Activated CD4-positive, alpha-beta T cell treated with anti-CD3 and anti-CD28 coated beads, Interleukin-2, amount 10 ng/mL, durations not matched to agents 7 days and 5 days (primary cell): ENCODE results near the gene CLDN15. TPM values are rescaled to one million over a fixed set of nuclear protein-coding genes. Genes with fewer than 3 reads are reported as not detected.
"Not testable (repeated sequence)": the region's sequence is repeated elsewhere in the genome, so short reads cannot be mapped to it uniquely, and the experiment has no call there.

Experiments
- CTCF ChIA-PET: fragments of 350-600 bp; sonication (Branson Sonifier 250); formaldehyde crosslinking; loops from one replicate; lab custom pipeline; 2021; ENCODE audit warnings: antibody characterized with exemption; lab: Charles Lee
- POLR2A ChIA-PET: fragments of 350-600 bp; sonication (Branson Sonifier 250); formaldehyde crosslinking; loops from one replicate; lab custom pipeline; 2021; ENCODE audit warnings: antibody characterized with exemption; lab: Charles Lee
- DNase-seq: peaks from one replicate; pipeline ENCODE4 v3.0.0-alpha.2; 2020
- H3K27ac Mint-ChIP-seq: one replicate; pipeline ENCODE4 v1.8.0; 2021; ENCODE audit warnings: mild to moderate bottlenecking, moderate library complexity, mixed read lengths
- H3K27me3 Mint-ChIP-seq: one replicate; pipeline ENCODE4 v1.8.0; 2021; ENCODE audit warnings: mixed read lengths
- H3K36me3 Mint-ChIP-seq: one replicate; pipeline ENCODE4 v1.8.0; 2021; ENCODE audit warnings: low read depth, mixed read lengths
- H3K4me1 Mint-ChIP-seq: one replicate; pipeline ENCODE4 v1.8.0; 2021; ENCODE audit warnings: mixed read lengths
- H3K4me3 Mint-ChIP-seq: one replicate; pipeline ENCODE4 v1.8.0; 2021; ENCODE audit warnings: mild to moderate bottlenecking, moderate library complexity, mixed read lengths
- H3K9me3 Mint-ChIP-seq: one replicate; pipeline ENCODE4 v1.8.0; 2021; ENCODE audit warnings: mixed read lengths
- total RNA-seq, 2 experiments: library from RNA; stranded (reverse); gene quantifications; one replicate each; pipeline ENCODE4 v1.2.3, GENCODE V29; 2021

CLDN15 gene
- total RNA-seq, 2 experiments from 2014 or later, result 24.2 to 24.3 TPM

DNA sequence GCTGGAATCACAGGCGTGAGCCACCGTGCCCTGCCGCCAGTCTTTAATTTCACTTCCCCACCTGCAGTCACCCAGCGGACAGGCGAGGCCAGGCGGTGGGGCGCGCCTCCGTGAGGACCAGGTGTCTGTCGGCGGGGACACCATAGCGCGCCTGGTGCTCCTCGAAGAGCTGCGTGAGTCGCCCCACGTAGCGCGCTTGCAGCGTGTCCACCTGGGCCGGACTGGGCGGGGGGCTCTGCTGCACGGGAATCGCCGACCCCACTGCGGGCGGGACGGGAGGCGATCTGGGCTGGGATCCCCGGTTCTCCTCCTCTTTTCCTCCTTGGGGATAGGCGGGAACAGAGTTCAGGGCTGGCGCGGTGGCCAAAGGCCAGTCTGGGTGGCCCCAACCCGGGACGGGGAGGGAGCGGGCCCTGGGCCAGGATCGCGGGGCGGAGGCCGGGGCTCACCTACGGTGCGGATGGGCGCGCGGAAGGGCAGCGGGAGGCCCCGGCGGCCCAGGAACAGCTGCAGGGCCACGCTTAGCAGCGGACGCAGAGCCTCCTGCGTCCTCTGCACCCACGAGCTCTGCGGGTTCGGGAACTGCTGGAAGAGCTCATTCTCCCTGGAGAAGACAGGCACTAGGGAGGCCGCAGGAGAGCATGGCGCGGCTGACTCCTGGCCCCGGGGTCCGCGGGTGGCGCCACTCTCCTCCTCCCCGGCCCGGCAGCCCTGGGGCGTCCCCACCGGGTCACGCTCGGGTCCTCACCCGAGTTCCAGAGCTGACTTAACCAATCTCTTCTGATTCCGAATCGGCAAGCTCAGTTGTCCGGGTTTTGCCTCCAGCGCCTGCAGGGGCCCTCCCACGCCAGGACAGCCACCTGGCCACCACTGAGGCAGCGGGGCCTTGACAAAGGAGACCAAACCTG, 35.7 kb downstream of the CLDN15 start:
- Mint-ChIP-seq H3K9me3 (no peaks in the 10 kb centered on the region), H3K36me3 (peaks cover 2% of the 10 kb centered on the region), H3K4me3 (no peak overlapping the region), H3K27ac (no peak overlapping the region), H3K27me3 (peaks cover 34% of the 10 kb centered on the region), H3K4me1 (peaks cover 11% of the 10 kb centered on the region)
- ChIA-PET POLR2A (no interaction called here), CTCF (interaction anchor here (0.7 to 3.4 kb wide), 2 partner anchors 10 to 58 kb away, joined by 4 to 14 read pairs; no protein-coding TSS in a partner anchor)
- DNase-seq, result no peak

DNA sequence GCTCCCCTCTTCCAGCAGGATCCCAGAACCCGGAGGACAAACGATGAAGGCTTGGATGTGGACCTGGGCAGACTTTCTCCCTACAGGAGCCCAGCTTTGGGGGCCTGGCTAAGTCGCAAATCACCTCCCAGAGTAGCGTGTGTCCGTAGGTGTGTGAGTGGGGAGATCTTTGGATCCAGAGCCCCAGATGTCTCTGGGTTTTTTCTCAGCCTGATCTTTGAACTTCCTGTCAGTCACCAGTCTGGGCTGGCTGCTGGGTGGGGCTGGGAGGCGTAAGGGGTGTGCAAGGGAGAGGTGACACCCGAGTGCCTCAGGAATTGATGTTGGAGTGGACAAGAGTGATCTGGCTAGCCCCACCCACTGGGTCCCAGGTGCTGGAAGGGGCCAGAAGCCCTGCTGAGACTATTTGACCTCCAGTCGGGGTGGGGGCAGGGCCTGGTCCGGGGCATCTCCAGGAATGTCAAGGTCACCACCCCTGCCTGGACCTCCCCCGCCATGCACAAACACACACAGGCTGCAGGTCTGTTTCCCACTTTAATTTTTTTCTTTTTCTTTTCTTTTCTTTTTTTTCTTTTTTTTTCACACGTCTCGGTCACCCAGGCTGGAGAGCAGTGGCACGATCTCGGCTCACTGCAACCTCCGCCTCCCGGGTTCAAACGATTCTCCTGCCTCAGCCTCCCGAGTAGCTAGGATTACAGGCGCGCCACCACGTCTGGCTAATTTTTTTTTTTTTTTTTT, 36.6 kb downstream of the CLDN15 start, which contains the start of gene MOGAT3:
Gene MOGAT3, minus strand, starts transcription at position 175 of the 738 bp plus-strand sequence. CDS start 182 bp downstream, outside the sequence.
- ChIA-PET CTCF (interaction anchor here (0.6 to 1.5 kb wide), 5 partner anchors 9 to 83 kb away, joined by 3 to 7 read pairs (median 4); partner anchors contain the start of gene FIS1), POLR2A (no interaction called here)
- DNase-seq, result no peak
- no peaks in the 10 kb centered on the region for H3K36me3 Mint-ChIP-seq
- no peaks in the 10 kb centered on the region for H3K9me3 Mint-ChIP-seq
- peaks cover 34% of the 10 kb centered on the region for H3K27me3 Mint-ChIP-seq
- no peak within 1 kb of the TSS for H3K4me3 Mint-ChIP-seq
- H3K27ac Mint-ChIP-seq, result peak within 1 kb of the TSS; percentile 36
- H3K4me1 Mint-ChIP-seq, result peaks cover 11% of the 10 kb centered on the region

DNA sequence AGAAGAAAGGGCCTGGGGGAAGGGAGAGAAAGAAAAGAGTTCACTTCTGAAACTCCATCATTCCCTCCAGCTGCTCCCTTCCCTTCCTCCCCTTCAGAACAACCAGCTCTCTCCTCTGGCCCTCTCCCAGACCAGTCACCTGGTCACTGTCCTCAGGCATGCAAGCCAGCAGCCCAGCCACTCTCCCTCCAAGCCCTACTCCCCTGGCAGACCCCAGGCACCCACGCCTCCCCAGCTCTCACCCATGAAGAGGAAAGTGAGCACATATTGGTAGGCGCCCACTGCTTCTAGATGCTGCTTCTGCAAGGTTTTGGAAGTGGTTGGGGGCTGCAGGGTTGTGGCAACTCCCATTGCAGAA, 37.1 kb downstream of the CLDN15 start:
- Mint-ChIP-seq H3K27me3 (peaks cover 34% of the 10 kb centered on the region), H3K4me3 (no peak overlapping the region), H3K9me3 (no peaks in the 10 kb centered on the region), H3K36me3 (no peaks in the 10 kb centered on the region), H3K27ac (no peak overlapping the region), H3K4me1 (peaks cover 11% of the 10 kb centered on the region)
- CTCF ChIA-PET, result interaction anchor here (1.0 to 1.5 kb wide), 4 partner anchors 8 to 57 kb away, joined by 3 to 7 read pairs (median 4); partner anchors contain the start of gene FIS1
- POLR2A ChIA-PET, result no interaction called here
- no peak for DNase-seq

DNA sequence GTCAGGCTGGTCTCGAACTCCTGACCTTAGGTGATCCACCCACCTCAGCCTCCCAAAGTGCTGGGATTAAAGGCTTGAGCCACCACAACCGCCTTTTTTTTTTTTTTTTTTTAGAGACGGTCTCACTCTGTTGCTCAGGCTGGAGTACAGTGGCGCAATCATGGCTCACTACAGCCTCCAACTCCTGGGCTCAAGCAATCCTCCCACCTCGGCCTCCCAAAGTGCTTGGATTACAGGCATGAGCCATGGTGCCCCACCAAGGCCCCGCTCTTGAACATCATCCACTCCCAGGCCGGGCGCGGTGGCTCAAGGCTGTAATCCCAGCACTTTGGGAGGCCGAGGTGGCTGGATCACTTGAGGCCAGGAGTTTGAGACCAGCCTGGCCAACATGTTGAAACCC, 38.1 kb downstream of the CLDN15 start:
- CTCF ChIA-PET, result interaction anchor here (0.7 to 1.5 kb wide), 5 partner anchors 7 to 838 kb away, joined by 3 to 7 read pairs (median 4); partner anchors contain the start of gene FIS1
- POLR2A ChIA-PET, result not testable (repeated sequence)

DNA sequence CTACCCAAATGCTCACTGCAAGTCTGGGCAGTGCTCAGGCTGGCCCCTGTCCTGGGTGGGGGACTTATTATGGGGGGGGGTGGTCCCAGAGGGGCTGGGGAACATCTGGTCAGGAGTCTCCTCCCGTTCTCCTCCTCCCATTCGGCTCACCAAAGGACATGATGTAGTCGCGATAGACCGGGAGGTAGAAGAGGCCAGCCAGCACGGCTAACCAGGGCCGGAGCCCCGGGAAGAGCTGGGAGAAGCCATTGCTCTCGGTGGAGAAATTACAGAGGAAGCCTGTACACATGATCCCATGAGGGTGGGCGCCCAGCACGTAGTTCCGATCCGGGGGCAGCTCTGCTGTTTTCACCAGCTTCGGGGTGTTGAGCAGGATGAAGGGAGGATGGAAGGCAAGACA, 39.1 kb downstream of the CLDN15 start:
- peaks cover 8% of the 10 kb centered on the region for H3K4me1 Mint-ChIP-seq
- H3K36me3 Mint-ChIP-seq, result no peaks in the 10 kb centered on the region
- ChIA-PET POLR2A (interaction anchor here (0.6 kb wide), 1 partner anchor 329 kb away, joined by 5 read pairs; no protein-coding TSS in a partner anchor), CTCF (no interaction called here)
- H3K27ac Mint-ChIP-seq, result no peak overlapping the region
- no peak overlapping the region for H3K4me3 Mint-ChIP-seq
- peaks cover 37% of the 10 kb centered on the region for H3K27me3 Mint-ChIP-seq
- H3K9me3 Mint-ChIP-seq, result no peaks in the 10 kb centered on the region
- no peak for DNase-seq

More for the DNA sequence above, 38.1 kb downstream of the CLDN15 start:
- not testable (repeated sequence) for H3K27ac Mint-ChIP-seq, DNase-seq, H3K9me3 Mint-ChIP-seq, H3K4me3 Mint-ChIP-seq, H3K36me3 Mint-ChIP-seq
- peaks cover 11% of the 10 kb centered on the region for H3K4me1 Mint-ChIP-seq
- H3K27me3 Mint-ChIP-seq, result peaks cover 37% of the 10 kb centered on the region

DNA sequence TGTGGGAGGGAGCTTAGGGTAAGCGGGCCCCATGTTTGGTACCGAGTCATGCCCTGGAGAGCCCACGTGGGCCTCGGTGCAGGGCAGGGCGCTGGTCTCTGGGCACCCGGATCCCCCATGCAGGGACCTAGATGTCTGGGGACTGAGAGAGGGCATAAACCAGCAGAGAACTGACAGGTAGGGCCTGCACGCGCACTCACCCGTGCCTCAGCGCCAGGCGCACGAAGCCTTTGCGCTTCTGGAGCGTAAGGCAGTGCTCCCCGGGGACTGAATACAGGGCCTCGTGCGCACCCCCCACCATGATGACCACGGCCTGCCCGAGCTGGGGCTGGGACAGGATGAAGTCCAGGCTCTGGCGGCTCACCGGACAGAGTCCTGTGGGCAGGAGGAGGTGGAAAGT, 39.6 kb downstream of the CLDN15 start:
- peaks cover 8% of the 10 kb centered on the region for H3K4me1 Mint-ChIP-seq
- peaks cover 34% of the 10 kb centered on the region for H3K27me3 Mint-ChIP-seq
- no peak overlapping the region for H3K4me3 Mint-ChIP-seq
- no peak overlapping the region for H3K27ac Mint-ChIP-seq
- H3K36me3 Mint-ChIP-seq, result no peaks in the 10 kb centered on the region
- ChIA-PET POLR2A (no interaction called here), CTCF (no interaction called here)
- DNase-seq, result no peak
- H3K9me3 Mint-ChIP-seq, result no peaks in the 10 kb centered on the region

DNA sequence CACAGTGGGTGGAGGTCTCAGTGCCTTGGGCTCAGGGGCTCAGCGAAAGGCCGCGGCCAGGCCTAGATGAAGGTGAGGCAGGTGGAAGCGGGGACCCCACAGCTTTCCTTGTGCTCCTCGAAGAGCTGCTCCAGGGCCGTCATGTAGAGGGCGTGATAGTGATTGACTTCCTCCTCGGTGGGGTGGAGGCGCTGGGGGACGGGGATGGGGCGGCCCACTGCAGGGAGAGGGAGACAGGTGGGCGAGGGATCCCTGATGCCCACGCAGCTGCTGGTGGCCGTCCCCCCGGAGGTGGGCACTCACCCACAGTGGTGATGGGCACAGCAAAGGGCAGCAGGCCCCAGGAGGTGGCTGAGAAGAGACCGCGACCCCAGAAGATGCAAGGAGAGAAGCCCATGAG, 41.7 kb downstream of the CLDN15 start:
- peaks cover 5% of the 10 kb centered on the region for H3K4me1 Mint-ChIP-seq

DNA sequence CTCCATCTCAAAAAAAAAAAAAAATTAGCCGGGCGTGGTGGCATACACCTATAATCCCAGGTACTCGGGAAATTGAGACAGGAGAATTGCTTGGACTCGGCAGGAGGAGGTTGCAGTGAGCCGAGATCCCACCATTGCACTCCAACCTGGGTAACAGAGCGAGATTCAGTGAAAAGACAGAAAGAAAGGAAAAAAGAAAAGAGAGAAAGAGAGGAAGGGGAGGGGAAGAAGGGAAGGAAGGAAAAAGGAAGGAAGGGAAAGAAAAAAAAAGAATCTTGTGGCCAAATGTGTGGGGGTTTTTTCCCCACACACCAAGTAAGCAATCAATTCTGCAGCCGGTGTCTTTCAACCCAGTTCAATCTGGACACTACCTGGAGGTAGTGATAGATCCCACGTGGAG, 48.5 kb downstream of the CLDN15 start:
- DNase-seq, result no peak
- H3K4me3 Mint-ChIP-seq, result no peak overlapping the region
- H3K27ac Mint-ChIP-seq, result no peak overlapping the region
- CTCF ChIA-PET, result no interaction called here
- no peaks in the 10 kb centered on the region for H3K36me3 Mint-ChIP-seq
- no peaks in the 10 kb centered on the region for H3K9me3 Mint-ChIP-seq
- H3K4me1 Mint-ChIP-seq, result peaks cover 2% of the 10 kb centered on the region
- POLR2A ChIA-PET, result no interaction called here
- H3K27me3 Mint-ChIP-seq, result peaks cover 13% of the 10 kb centered on the region

More for the DNA sequence above, 41.7 kb downstream of the CLDN15 start:
- no peaks in the 10 kb centered on the region for H3K36me3 Mint-ChIP-seq
- POLR2A ChIA-PET, result no interaction called here
- no peak overlapping the region for H3K27ac Mint-ChIP-seq
- no peak for DNase-seq
- peaks cover 17% of the 10 kb centered on the region for H3K27me3 Mint-ChIP-seq
- H3K4me3 Mint-ChIP-seq, result no peak overlapping the region
- CTCF ChIA-PET, result interaction anchor here (0.9 to 2.4 kb wide), 3 partner anchors 12 to 55 kb away, joined by 3 to 6 read pairs (median 3); no protein-coding TSS in a partner anchor
- H3K9me3 Mint-ChIP-seq, result no peaks in the 10 kb centered on the region

DNA sequence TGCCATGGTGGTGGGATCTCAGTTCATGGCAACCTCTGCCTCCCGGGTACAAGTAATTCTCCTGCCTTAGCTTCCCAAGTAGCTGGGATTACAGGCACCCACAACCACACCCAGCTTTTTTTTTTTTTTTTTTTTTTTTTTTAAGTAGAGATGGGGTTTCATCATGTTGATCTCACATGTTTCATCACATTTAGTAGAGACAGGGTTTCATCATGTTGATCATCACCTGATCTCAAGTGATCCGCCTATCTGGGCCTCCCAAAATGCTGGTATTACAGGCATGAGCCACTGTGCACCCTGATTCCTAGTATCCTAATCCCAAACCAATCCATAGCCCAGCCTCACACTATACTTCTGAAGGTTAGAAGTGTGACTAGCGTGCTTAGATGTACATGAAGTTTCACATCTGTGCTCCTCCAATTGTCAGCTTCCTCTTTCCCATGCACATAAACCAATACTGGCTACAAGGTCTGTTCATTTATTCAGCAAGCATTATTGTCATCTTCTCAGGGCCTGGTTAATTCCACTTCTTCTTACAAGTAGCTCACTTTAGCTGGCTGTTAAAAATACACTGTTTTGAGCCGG, 50.7 kb downstream of the CLDN15 start:
- H3K27ac Mint-ChIP-seq, result no peak overlapping the region
- CTCF ChIA-PET, result interaction anchor here (0.5 to 0.6 kb wide), 2 partner anchors 17 to 63 kb away, joined by 3 read pairs; no protein-coding TSS in a partner anchor

DNA sequence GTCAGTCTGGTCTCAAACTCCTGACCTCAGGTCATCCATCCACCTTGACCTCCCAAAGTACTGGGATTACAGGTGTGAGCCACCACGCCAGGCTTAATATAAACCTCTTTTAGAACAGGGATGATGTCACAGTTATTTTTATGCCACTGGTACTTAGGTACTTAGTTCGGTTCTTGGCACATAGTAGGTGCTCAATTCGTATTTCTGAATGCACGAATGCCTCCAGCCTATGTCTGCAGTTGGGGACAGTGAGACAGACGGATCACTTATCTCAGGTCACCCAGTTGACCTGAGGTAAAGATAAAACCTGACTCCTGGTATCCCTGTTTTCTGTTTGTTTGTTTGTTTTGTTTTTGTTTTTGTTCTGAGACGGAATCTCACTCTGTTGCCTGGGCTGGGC, 51.4 kb downstream of the CLDN15 start:
- peaks cover 5% of the 10 kb centered on the region for H3K4me1 Mint-ChIP-seq
- H3K9me3 Mint-ChIP-seq, result no peaks in the 10 kb centered on the region
- POLR2A ChIA-PET, result no interaction called here
- no peak overlapping the region for H3K4me3 Mint-ChIP-seq
- no peaks in the 10 kb centered on the region for H3K36me3 Mint-ChIP-seq
- no peak for DNase-seq
- no peak overlapping the region for H3K27ac Mint-ChIP-seq
- H3K27me3 Mint-ChIP-seq, result peaks cover 19% of the 10 kb centered on the region
- CTCF ChIA-PET, result no interaction called here

More for the DNA sequence above, 50.7 kb downstream of the CLDN15 start:
- Mint-ChIP-seq H3K4me1 (peaks cover 5% of the 10 kb centered on the region), H3K27me3 (peaks cover 18% of the 10 kb centered on the region), H3K4me3 (no peak overlapping the region), H3K9me3 (no peaks in the 10 kb centered on the region), H3K36me3 (no peaks in the 10 kb centered on the region)
- POLR2A ChIA-PET, result no interaction called here
- no peak for DNase-seq

DNA sequence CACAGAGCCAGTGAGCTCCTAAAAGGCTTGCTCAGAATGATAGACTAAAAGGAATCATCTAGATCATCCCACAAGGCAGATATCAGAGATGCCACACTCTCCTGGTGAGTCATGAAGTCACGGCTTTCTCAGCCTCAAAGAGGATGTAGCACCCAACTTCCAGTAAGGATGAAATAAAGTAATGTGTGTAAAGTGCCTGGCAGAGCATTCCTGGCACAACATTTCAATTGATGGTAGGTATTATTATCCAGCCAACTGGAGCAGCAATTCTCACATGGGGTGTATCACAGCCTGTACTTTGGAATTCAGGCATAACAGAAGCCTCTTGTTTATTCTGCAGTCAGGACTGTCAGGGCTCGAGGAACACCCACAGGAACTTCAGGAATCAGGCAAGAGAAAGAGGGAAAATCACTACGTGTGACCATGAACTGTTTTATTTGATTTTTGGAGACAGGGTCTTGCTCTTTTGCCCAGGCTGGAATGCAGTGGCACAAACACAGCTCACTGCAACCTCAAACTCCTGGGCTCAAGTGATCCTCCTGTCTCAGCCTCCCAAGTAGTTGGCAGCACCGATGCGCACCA, 52.3 kb downstream of the CLDN15 start:
- no peak for DNase-seq
- Mint-ChIP-seq H3K27ac (no peak overlapping the region), H3K4me1 (peaks cover 5% of the 10 kb centered on the region), H3K9me3 (no peaks in the 10 kb centered on the region), H3K4me3 (no peak overlapping the region), H3K27me3 (peaks cover 26% of the 10 kb centered on the region), H3K36me3 (no peaks in the 10 kb centered on the region)
- POLR2A ChIA-PET, result no interaction called here
- CTCF ChIA-PET, result interaction anchor here (0.8 to 1.8 kb wide), 2 partner anchors 10 to 46 kb away, joined by 3 to 6 read pairs; no protein-coding TSS in a partner anchor
